Stimulated activated CD4-positive, alpha-beta T cell treated with anti-CD3 and anti-CD28 coated beads, Interleukin-2, amount 100 ng/mL, for 24 hours (primary cell): ENCODE measurements around the gene CYP2W1.
A peak's percentile ranks its signal among the peaks of the same experiment; 100 is the strongest.

Experiments used
- DNase-seq, 2 donors: peaks; one replicate each; pipeline ENCODE4 v3.0.0-alpha.2; 2020

Gene CYP2W1

GRCh38 chr7:966291-967069, 16.5 kb upstream of the CYP2W1 start:
- DNase-seq = no peak

GRCh38 chr7:967361-968082, 15.5 kb upstream of the CYP2W1 start:
- no peak for DNase-seq

GRCh38 chr7:968205-969105, 14.5 kb upstream of the CYP2W1 start:
- no peak for DNase-seq

- no peak for DNase-seq
Observed at GRCh38 chr7:969403-969802, 13.6 kb upstream of the CYP2W1 start.

- no peak for DNase-seq
Observed at GRCh38 chr7:970744-971143, 12.2 kb upstream of the CYP2W1 start.

- no peak for DNase-seq
Observed at GRCh38 chr7:972110-972509, 10.9 kb upstream of the CYP2W1 start.

- DNase-seq = no peak
Observed at GRCh38 chr7:972676-973309, 10.2 kb upstream of the CYP2W1 start.

DNA sequence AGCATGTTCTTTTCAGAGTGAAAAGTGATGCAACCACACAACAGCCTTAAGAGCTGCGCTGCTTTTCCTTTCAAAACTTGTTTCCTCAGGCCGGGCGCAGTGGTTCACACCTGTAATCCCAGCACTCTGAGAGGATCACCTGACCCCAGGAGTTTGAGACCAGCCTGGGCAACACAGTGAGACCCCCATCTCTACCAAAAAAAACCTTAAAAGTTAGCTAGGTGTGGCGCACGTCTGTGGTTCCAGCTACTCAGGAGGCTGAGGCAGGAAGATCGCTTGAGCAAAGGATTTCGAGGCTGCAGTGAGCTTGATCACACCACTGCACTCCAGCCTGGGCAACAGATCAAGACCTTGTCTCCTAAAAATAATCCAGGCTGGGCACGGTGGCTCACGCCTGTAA, 9.7 kb upstream of the CYP2W1 start:
- DNase-seq = no peak

GRCh38 chr7:974172-974571, 8.8 kb upstream of the CYP2W1 start:
- DNase-seq = no peak

DNA sequence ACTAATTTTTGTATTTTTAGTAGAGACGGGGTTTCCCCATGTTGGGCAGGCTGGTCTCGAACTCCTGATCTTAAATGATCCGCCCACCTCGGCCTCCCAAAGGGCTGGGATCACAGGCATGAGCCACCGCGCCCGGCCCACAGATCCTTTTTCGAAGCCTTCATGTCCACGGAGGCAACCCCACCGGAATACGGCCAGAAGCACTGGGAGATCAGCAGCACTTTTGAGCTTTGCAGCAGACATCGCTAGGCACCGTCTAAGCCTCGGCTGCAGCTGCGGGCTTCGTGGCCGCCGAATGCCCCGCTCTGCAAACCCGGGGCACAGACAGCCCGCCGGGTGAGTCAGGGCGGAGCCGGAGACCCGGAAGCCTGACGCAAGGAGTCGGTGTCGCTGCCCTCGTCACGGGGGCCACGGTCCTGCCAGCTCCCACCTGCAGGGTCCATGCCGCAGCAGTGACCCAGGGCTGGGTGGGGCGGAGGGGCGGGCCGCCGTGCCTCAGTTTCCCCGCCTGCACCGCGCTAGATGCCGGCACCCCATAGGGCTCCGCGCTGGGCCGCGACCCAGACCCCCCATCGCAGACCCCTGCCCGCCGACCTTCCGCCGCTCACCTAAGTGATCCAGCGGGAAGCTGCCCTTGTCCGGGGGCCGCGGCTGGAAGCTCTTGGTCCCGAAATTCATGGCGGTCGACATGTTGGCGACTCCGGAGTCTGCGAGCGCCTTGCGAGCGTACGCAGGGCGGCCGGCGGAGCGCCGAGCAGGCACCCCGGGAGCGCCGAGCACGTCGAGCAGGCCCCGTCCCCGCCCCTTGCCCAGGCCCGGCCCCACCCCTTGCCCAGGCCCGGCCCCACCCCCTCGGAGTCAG, 7.9 kb upstream of the CYP2W1 start, which contains the start of gene COX19:
COX19 (minus strand) TSS at position 730 of the 862 bp plus-strand sequence; CDS start at position 690, 40 bp downstream.
- peak; percentile 90 to 92 for DNase-seq

DNA sequence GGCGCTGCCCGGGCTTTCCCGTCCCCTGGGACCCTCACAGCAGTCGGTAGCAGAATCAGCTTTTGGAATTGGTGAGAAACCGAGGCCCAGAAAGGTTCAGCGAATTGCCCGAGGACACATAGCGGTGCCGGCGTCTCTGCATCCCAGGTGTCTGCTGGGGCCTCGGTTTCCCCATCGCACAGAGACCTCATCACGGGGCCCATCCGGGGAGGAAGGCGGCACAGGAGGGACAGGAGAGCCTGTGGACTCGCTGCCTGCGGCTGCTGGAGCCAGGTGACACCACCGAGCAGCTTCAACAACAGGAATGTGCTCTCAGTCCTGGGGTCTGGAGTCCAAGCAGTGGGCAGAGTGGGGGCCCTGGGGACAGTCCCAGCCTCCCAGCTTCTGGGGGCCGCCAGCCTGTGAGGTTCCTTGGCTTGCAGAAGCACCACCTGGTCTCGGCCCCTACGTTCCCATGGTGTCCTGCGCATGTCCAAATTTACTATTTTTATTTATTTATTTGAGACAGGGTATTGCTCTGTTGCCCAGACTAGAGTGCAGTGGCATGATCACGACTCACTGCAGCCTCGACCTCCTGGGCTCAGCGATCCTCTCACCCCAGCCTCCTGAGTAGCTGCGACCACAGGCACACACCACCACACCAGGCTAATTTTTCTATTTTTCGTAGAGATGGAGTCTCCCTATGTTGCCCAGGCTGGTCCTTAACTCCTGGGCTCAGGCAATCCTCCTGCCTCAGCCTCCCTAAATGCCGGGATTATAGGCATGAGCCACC, 7.1 kb upstream of the CYP2W1 start:
- DNase-seq = no peak

DNA sequence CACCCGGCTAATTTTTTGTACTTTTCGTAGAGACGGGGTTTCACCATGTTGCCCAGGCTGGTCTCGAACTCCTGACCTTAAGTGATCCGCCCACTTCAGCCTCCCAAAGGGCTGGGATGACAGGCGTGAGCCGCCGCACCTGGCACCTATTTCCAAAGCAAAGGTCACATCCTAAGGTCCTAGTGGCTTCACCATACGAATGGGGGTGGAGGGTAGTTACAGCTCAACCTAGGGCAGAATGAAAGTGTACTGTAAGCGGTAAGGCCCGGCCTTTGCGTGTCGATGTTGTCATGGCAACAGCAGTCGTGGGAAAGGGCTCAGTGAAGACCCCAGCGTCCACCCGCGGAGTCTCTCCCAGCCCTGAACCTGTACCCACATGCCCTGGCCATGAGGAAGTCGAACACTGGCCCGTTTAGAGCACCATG, 6.1 kb upstream of the CYP2W1 start:
- DNase-seq = no peak

DNA sequence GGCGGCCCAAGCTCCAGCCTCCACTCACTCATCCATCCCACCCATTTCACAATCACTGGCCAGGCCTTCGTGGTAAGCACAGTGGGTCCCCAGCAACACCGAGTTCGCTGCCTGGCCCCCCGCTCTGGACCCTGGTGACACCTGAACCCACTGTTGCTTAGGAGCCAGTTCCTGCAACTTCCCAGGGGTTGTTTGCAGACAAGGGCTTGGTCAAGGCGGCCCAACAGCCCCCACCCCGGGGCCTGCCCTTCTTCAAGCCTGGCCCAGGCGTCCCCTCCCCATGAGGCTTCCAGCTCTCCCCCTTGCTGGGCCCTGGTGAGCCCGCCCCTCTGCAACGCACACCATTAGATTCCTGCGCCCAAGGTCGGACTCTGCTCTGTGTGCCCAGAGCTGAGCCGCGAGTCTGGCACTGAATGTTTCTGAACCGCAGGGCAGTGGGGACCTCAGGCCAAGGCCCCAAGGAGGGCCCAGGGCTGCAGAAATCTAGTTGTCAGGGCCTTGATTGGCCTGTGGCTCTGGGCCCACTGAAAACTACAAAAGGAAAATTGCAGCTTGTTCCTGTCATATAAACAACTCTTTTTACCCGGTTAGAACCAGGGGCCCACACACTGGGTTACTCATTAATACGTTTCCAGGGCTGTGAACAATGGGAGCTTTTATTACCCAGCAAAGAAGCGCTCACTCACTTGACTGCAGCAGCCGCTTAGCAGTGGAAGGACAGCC, 5.5 kb upstream of the CYP2W1 start:
- DNase-seq = no peak

- no peak for DNase-seq
Observed at GRCh38 chr7:978049-978346, 5.0 kb upstream of the CYP2W1 start.

DNA sequence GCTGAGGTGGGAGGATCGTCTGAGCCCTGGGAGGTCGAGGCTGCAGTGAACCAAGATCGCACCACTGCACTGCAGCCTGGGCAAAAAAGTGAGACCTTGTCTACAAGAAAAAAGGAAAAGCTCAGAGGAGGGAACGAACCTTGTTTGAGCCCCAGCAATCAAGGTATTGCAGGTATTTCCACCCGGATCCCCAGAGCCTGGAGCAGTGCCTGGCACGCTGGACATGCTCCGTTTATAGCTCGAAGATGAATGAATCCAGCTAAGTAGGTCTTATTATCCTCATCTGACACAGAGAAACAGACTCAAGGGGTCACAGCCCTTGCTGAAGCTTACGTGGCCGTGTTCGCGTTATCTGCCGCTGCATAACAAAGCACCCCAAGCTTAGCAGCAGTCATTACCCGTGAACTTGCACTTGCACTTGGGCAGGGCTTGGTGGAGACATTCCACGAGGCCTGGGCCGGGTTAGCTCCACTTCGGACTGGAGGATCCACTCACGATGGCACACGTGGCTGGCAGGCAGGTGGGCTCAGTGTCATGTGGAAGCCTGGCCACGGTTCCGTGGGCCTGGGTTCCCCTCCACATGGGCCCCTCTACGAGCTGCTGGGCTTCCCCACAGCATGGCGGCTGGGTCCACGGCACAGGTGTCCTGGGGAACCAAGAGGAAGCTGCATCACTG, 4.4 kb upstream of the CYP2W1 start:
- no peak for DNase-seq

DNA sequence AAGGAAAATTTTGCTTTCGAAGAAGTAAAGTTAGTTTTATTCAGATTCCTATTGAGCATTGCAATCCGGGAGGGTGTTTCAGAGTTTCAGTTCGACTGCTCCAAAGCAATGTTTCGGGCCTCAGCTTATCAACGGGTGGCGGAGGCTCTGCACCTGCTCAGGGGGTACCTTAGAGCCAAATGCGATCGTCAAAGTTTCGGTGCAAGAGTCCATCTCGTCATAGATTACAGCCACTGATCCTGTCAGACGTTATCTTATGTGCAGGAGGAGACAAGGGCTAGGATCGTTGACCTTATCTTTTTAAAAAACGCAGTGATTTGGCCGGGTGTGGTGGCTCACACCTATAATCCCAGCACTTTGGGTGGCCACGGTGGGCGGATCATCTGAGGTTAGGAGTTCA, 3.8 kb upstream of the CYP2W1 start:
- DNase-seq = no peak

GRCh38 chr7:979886-980571, 3.0 kb upstream of the CYP2W1 start:
- no peak for DNase-seq

DNA sequence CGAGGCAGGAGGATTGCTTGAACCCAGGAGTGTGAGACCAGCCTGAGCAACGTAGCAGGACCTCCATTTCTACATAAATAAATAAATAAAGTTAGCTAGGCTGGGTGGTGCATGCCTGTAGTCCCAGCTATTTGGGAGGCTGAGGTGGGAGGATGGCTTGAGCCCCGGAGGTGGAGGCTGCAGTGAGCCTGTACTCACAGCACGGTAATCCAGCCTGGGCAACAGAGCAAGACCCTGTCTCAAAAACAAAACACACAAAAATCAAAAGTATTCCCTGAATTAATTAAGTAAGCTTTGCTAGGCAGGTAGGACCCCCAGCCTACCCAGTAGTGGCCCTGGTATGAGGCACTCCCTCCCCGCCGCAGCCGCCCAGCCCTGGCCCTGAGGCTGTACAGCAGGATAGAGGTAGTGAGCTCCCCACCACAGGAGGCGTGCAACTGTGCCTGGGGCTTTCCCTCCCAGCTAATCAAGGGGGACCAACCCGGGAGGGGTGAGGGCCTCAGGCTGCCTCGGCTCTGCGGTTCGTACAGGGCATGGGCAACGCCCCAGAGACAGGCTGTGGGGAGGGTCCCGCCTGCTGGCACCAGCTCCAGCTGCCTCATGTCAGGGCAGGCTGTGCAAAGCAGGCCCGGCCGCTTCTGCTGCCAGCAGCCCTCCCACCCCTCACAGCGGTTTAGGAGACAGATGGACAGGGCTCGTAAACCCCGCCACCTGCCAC, 1.0 kb upstream of the CYP2W1 start:
- DNase-seq = no peak
